GM06990 (cell line): ENCODE measurements around the gene GET3.
A peak's percentile ranks its signal among the peaks of the same experiment; 100 is the strongest.
"Not testable (repeated sequence)": the region's sequence is repeated elsewhere in the genome, so short reads cannot be mapped to it uniquely, and the experiment has no call there.

ENCODE experiments used
- DNase-seq: peaks from one replicate; pipeline ENCODE4 v3.0.0-alpha.2; 2011; ENCODE audit not compliant: insufficient read length; ENCODE audit errors: extremely low read depth
- H3K27me3 ChIP-seq: replicated peaks from 2 replicates; pipeline ENCODE4 v1.6.0; 2011; ENCODE audit warnings: low read length; ENCODE audit not compliant: control insufficient read depth, insufficient read depth
- H3K36me3 ChIP-seq: 2 replicates; pipeline ENCODE4 v1.5.1; 2011; ENCODE audit warnings: low read length; ENCODE audit not compliant: control insufficient read depth, insufficient read depth
- H3K4me3 ChIP-seq: replicated peaks from 2 replicates; pipeline ENCODE4 v1.5.1; 2011; ENCODE audit warnings: low read depth, mild to moderate bottlenecking, control low read depth, low read length
- CTCF ChIP-seq: IDR thresholded peaks from 2 replicates; pipeline ENCODE4 v1.5.1; 2011; ENCODE audit warnings: low read length, control low read depth, mild to moderate bottlenecking, inconsistent platforms; ENCODE audit not compliant: insufficient read depth, poor library complexity, severe bottlenecking

Gene GET3

GRCh38 chr19:12796146-12797071, 59.1 kb downstream of the GET3 start:
- peak; percentile 62 for DNase-seq
- peak overlapping the region; percentile 22; the same call in 1 of the 2 replicates for H3K4me3 ChIP-seq
- peak; percentile 86 for TF ChIP-seq CTCF
- H3K36me3 ChIP-seq, result no peaks in the 10 kb centered on the region; the same call in 1 of the 2 replicates
- no peaks in the 10 kb centered on the region for H3K27me3 ChIP-seq

GRCh38 chr19:12797141-12797587, 59.9 kb downstream of the GET3 start:
- Histone ChIP-seq H3K36me3 (no peaks in the 10 kb centered on the region; the same call in 1 of the 2 replicates), H3K27me3 (no peaks in the 10 kb centered on the region), H3K4me3 (no peak overlapping the region)
- no peak for TF ChIP-seq CTCF
- DNase-seq, result no peak

GRCh38 chr19:12797607-12798006, 60.3 kb downstream of the GET3 start:
- not testable (repeated sequence) for H3K4me3 ChIP-seq, DNase-seq, H3K27me3 ChIP-seq, H3K36me3 ChIP-seq
